Pancreas (tissue), 10 donors: Measurements from ENCODE around the gene CTSC. TPM values are rescaled to one million over a fixed set of nuclear protein-coding genes. Genes with fewer than 3 reads are reported as not detected.

Source experiments
- ATAC-seq, 4 donors: fragments of 200-7000 bp; cut with Tn5 transposase; one replicate each; pipeline versions ENCODE4 v1.8.0 to v1.9.1; 2020; ENCODE audit warnings: mild to moderate bottlenecking in 4 of 4, moderate library complexity in 4 of 4
- DNase-seq, 6 donors: peaks; one replicate each; pipeline ENCODE4 v3.0.0-alpha.2; 2020
- FAIRE-seq: peaks from 2 replicates; lab custom pipeline; 2012; peaks lifted over from hg19 to GRCh38; lab: Jason Lieb, UNC
- H3K27ac ChIP-seq, 4 donors: fragments of 200-600 bp; sonication (generic); 1 replicate in 3 of 4; 2 replicates in 1 of 4; pipeline versions ENCODE4 v1.5.0 to v1.8.0; 2020
- H3K27me3 ChIP-seq, 4 donors: fragments of 200-600 bp; one replicate each; pipeline ENCODE4 v1.8.0; 2021
- H3K36me3 ChIP-seq, 3 donors: fragments of 200-600 bp; sonication (generic) in 1 of 3; one replicate each; pipeline versions ENCODE4 v1.5.0 to v1.8.0; 2020 to 2021
- H3K4me1 ChIP-seq, 3 donors: fragments of 200-600 bp; one replicate each; pipeline ENCODE4 v1.8.0; 2021
- H3K4me3 ChIP-seq, 4 donors: fragments of 200-600 bp; sonication (generic) in 2 of 4; one replicate each; pipeline versions ENCODE4 v1.5.0 to v1.8.0; 2020 to 2021
- H3K9me3 ChIP-seq, 4 donors: fragments of 200-600 bp; one replicate each; pipeline ENCODE4 v1.8.0; 2021
- WGBS, 2 donors: extraction: QIAGEN DNeasy Blood & Tissue Kit; methylation state at CpG; one replicate each; pipeline ENCODE4 v1.1.7; 2013; 5-methylcytosine and 5-hydroxymethylcytosine counted together
- intact Hi-C, 3 donors: fragments of 100-400 bp; cut with DNase I; formaldehyde crosslinking; loops; one replicate each; pipeline versions ENCODE4 v1.11.1 to v1.14.2; 2022
- polyA plus RNA-seq, 2 donors: library from polyadenylated mRNA; stranded (reverse); fragments of 200-250 nt; gene quantifications; one replicate each; pipeline ENCODE4 v1.2.3, GENCODE V29; 2013
- total RNA-seq, 6 donors: library from RNA; stranded (reverse); fragmentation: NEBNext Ultra II Directional in 4 of 6; extraction: Animal tissue kit (Norgen Biotek cat#: 25700) in 4 of 6; gene quantifications; one replicate each; pipeline versions ENCODE4 v1.2.1 to v1.2.4, GENCODE V29; 2021 to 2023
- TF ChIP-seq, protein P1 (sequence below), 4 donors: fragments of 200-600 bp; sonication (generic) in 3 of 4; IDR thresholded peaks; one replicate each; pipeline versions ENCODE4 v1.5.0 to v1.8.0; 2021; ENCODE audit warnings: antibody characterized with exemption in 4 of 4
- donor health status: healthy with polysubstance abuse.
- donor health status: DM: no; HTN: no; CAD: no; lungs with moderate emphysema.
- donor health status: DM: no; HTN: no; CAD: no.
- donor health status: control.
- donor health status: control.
- donor health status: Bipolar disorder and iron deficiency.
- donor health status: DM: yes; HTN: yes; CAD: no.
- donor health status: DM: no; HTN: no; CAD: no.
- donor health status: DM: no; HTN: no; CAD: no.
- donor health status: DM: yes; HTN: yes; CAD: no.

The CTSC gene
- total and polyA plus RNA-seq, 8 donors, result 12.2 to 68.6 (median 22.2) TPM

- H3K4me3 ChIP-seq, result no peak overlapping the region
- H3K9me3 ChIP-seq, result no peaks in the 10 kb centered on the region
- ATAC-seq (no peak), FAIRE-seq (no peak), DNase-seq (no peak)
- H3K36me3 ChIP-seq, result no peaks in the 10 kb centered on the region
- WGBS, 2 donors, result 71 to 82% methylated on average over 1 of the region's 1 CpG
- intact Hi-C loops, result no loop called here
- no peaks in the 10 kb centered on the region for H3K4me1 ChIP-seq
- TF ChIP-seq, protein P1, sequence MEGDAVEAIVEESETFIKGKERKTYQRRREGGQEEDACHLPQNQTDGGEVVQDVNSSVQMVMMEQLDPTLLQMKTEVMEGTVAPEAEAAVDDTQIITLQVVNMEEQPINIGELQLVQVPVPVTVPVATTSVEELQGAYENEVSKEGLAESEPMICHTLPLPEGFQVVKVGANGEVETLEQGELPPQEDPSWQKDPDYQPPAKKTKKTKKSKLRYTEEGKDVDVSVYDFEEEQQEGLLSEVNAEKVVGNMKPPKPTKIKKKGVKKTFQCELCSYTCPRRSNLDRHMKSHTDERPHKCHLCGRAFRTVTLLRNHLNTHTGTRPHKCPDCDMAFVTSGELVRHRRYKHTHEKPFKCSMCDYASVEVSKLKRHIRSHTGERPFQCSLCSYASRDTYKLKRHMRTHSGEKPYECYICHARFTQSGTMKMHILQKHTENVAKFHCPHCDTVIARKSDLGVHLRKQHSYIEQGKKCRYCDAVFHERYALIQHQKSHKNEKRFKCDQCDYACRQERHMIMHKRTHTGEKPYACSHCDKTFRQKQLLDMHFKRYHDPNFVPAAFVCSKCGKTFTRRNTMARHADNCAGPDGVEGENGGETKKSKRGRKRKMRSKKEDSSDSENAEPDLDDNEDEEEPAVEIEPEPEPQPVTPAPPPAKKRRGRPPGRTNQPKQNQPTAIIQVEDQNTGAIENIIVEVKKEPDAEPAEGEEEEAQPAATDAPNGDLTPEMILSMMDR (IDR thresholded peaks at IDR 0.05), result no peak
- H3K27me3 ChIP-seq, result no peaks in the 10 kb centered on the region
- no peak overlapping the region for H3K27ac ChIP-seq
Measured at GRCh38 chr11:88359541-88359940, 22.0 kb upstream of the CTSC start.

DNA sequence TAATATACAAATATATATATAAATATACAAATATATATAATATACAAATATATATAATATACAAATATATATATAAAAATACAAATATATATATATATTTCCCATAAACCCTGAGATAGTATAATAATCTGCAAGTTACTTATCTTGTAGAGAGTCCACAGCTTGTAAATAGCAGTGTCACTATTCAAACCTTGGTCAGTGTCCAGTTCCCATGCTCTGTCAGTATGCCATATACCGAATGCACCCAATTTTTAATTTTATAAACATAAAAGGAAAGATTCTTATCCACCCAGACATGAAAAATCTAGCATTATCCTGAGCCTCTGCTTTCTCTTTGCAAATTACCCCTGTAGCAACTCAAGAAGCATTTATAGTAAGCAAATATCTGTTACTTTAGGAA, 21.6 kb upstream of the CTSC start:
- 84 to 86% methylated on average over 1 of the region's 1 CpG for WGBS, 2 donors
- H3K4me1 ChIP-seq, result no peaks in the 10 kb centered on the region
- ATAC-seq (no peak), FAIRE-seq (peak; percentile 80), DNase-seq (no peak)
- no peak overlapping the region for H3K4me3 ChIP-seq
- H3K36me3 ChIP-seq, result no peaks in the 10 kb centered on the region
- H3K9me3 ChIP-seq, result no peaks in the 10 kb centered on the region
- intact Hi-C loops, result no loop called here
- no peaks in the 10 kb centered on the region for H3K27me3 ChIP-seq
- no peak overlapping the region for H3K27ac ChIP-seq
- TF ChIP-seq, protein P1 (IDR thresholded peaks at IDR 0.05), result no peak

DNA sequence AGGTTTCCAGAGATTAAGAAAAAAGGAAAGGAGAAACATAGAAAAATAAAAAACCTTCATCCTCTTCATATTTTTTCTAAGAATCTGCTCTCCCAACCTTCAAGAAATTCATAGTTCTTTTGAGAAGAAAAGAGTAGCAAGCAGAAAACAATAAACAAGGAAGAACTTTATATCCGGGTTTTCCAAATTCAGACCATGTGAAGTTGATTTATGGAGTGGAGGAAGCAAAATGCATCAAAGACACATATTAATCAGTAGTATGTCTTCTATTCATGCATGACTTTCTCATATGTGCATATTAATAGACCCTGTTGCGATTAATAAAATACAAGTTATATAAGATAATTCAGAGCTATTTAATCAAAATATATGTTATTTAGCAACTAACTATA, 20.5 kb upstream of the CTSC start:
- H3K27ac ChIP-seq, result no peak overlapping the region
- intact Hi-C loops, result no loop called here
- no peak for FAIRE-seq
- no peak overlapping the region for H3K4me3 ChIP-seq
- TF ChIP-seq, protein P1 (IDR thresholded peaks at IDR 0.05), result no peak
- no peaks in the 10 kb centered on the region for H3K9me3 ChIP-seq
- no peaks in the 10 kb centered on the region for H3K27me3 ChIP-seq
- H3K4me1 ChIP-seq, result no peaks in the 10 kb centered on the region
- DNase-seq, result no peak
- no peak for ATAC-seq
- WGBS, 2 donors, result 86 to 89% methylated on average over 2 of the region's 2 CpGs
- H3K36me3 ChIP-seq, result no peaks in the 10 kb centered on the region

GRCh38 chr11:88357323-88358039, 19.9 kb upstream of the CTSC start:
- no peaks in the 10 kb centered on the region for H3K4me1 ChIP-seq
- H3K36me3 ChIP-seq, result no peaks in the 10 kb centered on the region
- intact Hi-C loops, result no loop called here
- DNase-seq (no peak), FAIRE-seq (no peak), ATAC-seq (peak in 2 of 4 donors; percentile 14 to 35)
- no peaks in the 10 kb centered on the region for H3K9me3 ChIP-seq
- TF ChIP-seq, protein P1 (IDR thresholded peaks at IDR 0.05), result no peak
- no peak overlapping the region for H3K27ac ChIP-seq
- no peak overlapping the region for H3K4me3 ChIP-seq
- H3K27me3 ChIP-seq, result no peaks in the 10 kb centered on the region
- 81 to 84% methylated on average over 3 of the region's 3 CpGs for WGBS, 2 donors

- FAIRE-seq, result no peak
- 78 to 84% methylated on average over 2 of the region's 2 CpGs for WGBS, 2 donors
- H3K27me3 ChIP-seq, result no peaks in the 10 kb centered on the region
- H3K4me3 ChIP-seq, result no peak overlapping the region
- intact Hi-C loops, result no loop called here
- no peaks in the 10 kb centered on the region for H3K36me3 ChIP-seq
- H3K4me1 ChIP-seq, result no peaks in the 10 kb centered on the region
- DNase-seq, result no peak
- TF ChIP-seq, protein P1 (IDR thresholded peaks at IDR 0.05), result no peak
- no peaks in the 10 kb centered on the region for H3K9me3 ChIP-seq
- no peak for ATAC-seq
- no peak overlapping the region for H3K27ac ChIP-seq
Measured at GRCh38 chr11:88355887-88356286, 18.4 kb upstream of the CTSC start.
